Measurements from ENCODE around the gene LARP4B.

LARP4B gene

GRCh38 chr10:804787-805619 lies 126.5 kb downstream of the LARP4B start:
- no peak for DNase-seq

- DNase-seq = no peak
Observed at GRCh38 chr10:804191-804781, 127.2 kb downstream of the LARP4B start.

- DNase-seq = no peak
Observed at GRCh38 chr10:803041-803741, 128.3 kb downstream of the LARP4B start.

- no peak for DNase-seq
Observed at GRCh38 chr10:802506-802905, 129.0 kb downstream of the LARP4B start.

- DNase-seq = no peak
Observed at GRCh38 chr10:797179-797578, 134.3 kb downstream of the LARP4B start.

- DNase-seq = no peak
Observed at GRCh38 chr10:796233-796632, 135.3 kb downstream of the LARP4B start.

GRCh38 chr10:794382-794956 lies 137.0 kb downstream of the LARP4B start:
- no peak for DNase-seq

- no peak for DNase-seq
Observed at GRCh38 chr10:792792-793100, 138.8 kb downstream of the LARP4B start.

GRCh38 chr10:792083-792791 lies 139.3 kb downstream of the LARP4B start:
- DNase-seq = no peak

GRCh38 chr10:791639-792038 lies 139.9 kb downstream of the LARP4B start:
- no peak for DNase-seq

GRCh38 chr10:790821-791551 lies 140.5 kb downstream of the LARP4B start:
- no peak for DNase-seq

- DNase-seq = no peak
Observed at GRCh38 chr10:789831-790701, 141.4 kb downstream of the LARP4B start.

- peak; percentile 38 for DNase-seq
Observed at GRCh38 chr10:788796-789748, 142.4 kb downstream of the LARP4B start.

- DNase-seq = no peak
Observed at GRCh38 chr10:787933-788651, 143.4 kb downstream of the LARP4B start.

- no peak for DNase-seq
Observed at GRCh38 chr10:786633-787474, 144.7 kb downstream of the LARP4B start.

GRCh38 chr10:785861-786214 lies 145.7 kb downstream of the LARP4B start:
- no peak for DNase-seq

- DNase-seq = no peak
Observed at GRCh38 chr10:785089-785860, 146.2 kb downstream of the LARP4B start.

All from NCI-H2107 (cell line).